A549 (cell line): ENCODE results near the gene TMEM19. TPM values are rescaled to one million over a fixed set of nuclear protein-coding genes. Genes with fewer than 3 reads are reported as not detected.

Experiments
- ATAC-seq, 2 experiments: fragments of 200-7000 bp in 1 of 2; fragments of >200 bp in 1 of 2; cut with Nextera tagmentation in 1 of 2; cut with Tn5 transposase in 1 of 2; 3 replicates each; pipeline versions ENCODE4 v1.8.0 to v1.9.1; 2018 to 2020; ENCODE audit warnings: mild to moderate bottlenecking in 1 of 2, moderate library complexity in 1 of 2
- CTCF ChIA-PET: fragments of 300-600 bp; sonication (Branson Sonifier 250); formaldehyde crosslinking; extraction: SDS; loops from one replicate; lab custom pipeline; 2021; ENCODE audit warnings: antibody characterized with exemption, inconsistent platforms; lab: Yijun Ruan, JAX
- POLR2A ChIA-PET: fragments of 350-600 bp; formaldehyde crosslinking; extraction: SDS; loops from one replicate; lab custom pipeline; 2021; ENCODE audit warnings: antibody characterized with exemption, inconsistent platforms; lab: Yijun Ruan, JAX
- DNase-seq, 2 experiments: peaks; one replicate each; pipeline versions ENCODE4 v3.0.0 to v3.0.0-alpha.2; 2011 to 2016; ENCODE audit warnings: low read depth in 1 of 2, low spot score in 1 of 2
- FAIRE-seq: peaks from 2 replicates; lab custom pipeline; 2011; peaks lifted over from hg19 to GRCh38; lab: Jason Lieb, UNC
- H3K27ac ChIP-seq, 2 experiments: fragments of >200 bp; sonication (Bioruptor Twin); formaldehyde crosslinking; 3 replicates each; pipeline ENCODE4 v1.5.1; 2016 to 2017
- H3K4me1 ChIP-seq: fragments of >200 bp; sonication (Bioruptor Twin); formaldehyde crosslinking; 3 replicates; pipeline ENCODE4 v1.6.1; 2016
- H3K4me2 ChIP-seq: fragments of >200 bp; sonication (Bioruptor Twin); formaldehyde crosslinking; 3 replicates; pipeline ENCODE4 v1.6.1; 2016
- H3K4me3 ChIP-seq: fragments of >200 bp; sonication (Bioruptor Twin); formaldehyde crosslinking; 3 replicates; pipeline ENCODE4 v1.5.1; 2016
- H3K9me3 ChIP-seq: fragments of >200 bp; sonication (Bioruptor Twin); formaldehyde crosslinking; 3 replicates; pipeline ENCODE4 v1.6.1; 2016
- BHLHE40 ChIP-seq: IDR thresholded peaks from 2 replicates; pipeline ENCODE4 v1.6.1; 2012; ENCODE audit warnings: low read depth, low read length, inconsistent platforms
- CHD4 ChIP-seq: fragments of 200-600 bp; sonication (generic); IDR thresholded peaks from 2 replicates; pipeline ENCODE4 v1.6.1; 2016; ENCODE audit warnings: antibody characterized with exemption, mild to moderate bottlenecking, borderline replicate concordance
- EHMT2 ChIP-seq: fragments of 200-600 bp; sonication (generic); IDR thresholded peaks from 2 replicates; pipeline ENCODE4 v1.6.1; 2016; ENCODE audit warnings: antibody characterized with exemption, low read depth, mild to moderate bottlenecking, moderate library complexity
- ESRRA ChIP-seq: fragments of 150-350 bp; IDR thresholded peaks from 2 replicates; pipeline ENCODE4 v1.6.1; 2014; ENCODE audit warnings: mild to moderate bottlenecking, low read length, borderline replicate concordance
- FOSL2 ChIP-seq, 2 experiments: fragments of 450-650 bp in 1 of 2; fragments of >200 bp in 1 of 2; sonication (Bioruptor Twin) in 1 of 2; formaldehyde crosslinking; IDR thresholded peaks; 2 replicates each; pipeline versions ENCODE4 v1.5.0 to v1.6.1; 2016 to 2020; ENCODE audit warnings: mild to moderate bottlenecking in 1 of 2, moderate library complexity in 1 of 2
- GATA3 ChIP-seq: IDR thresholded peaks from 2 replicates; pipeline ENCODE4 v1.6.1; 2012; ENCODE audit warnings: borderline replicate concordance
- HDAC2 ChIP-seq: fragments of 200-600 bp; sonication (generic); IDR thresholded peaks from 2 replicates; pipeline ENCODE4 v1.6.1; 2016
- HEYL ChIP-seq: fragments of 250-450 bp; sonication (Bioruptor Pico); IDR thresholded peaks from 2 replicates; pipeline ENCODE4 v1.8.0; 2021; ENCODE audit warnings: mild to moderate bottlenecking, moderate library complexity
- HOXB13 ChIP-seq: fragments of 250-450 bp; sonication (Bioruptor Pico); IDR thresholded peaks from 2 replicates; pipeline ENCODE4 v1.5.0; 2020; ENCODE audit warnings: low read depth, mild to moderate bottlenecking, moderate library complexity
- HOXB5 ChIP-seq: fragments of 250-450 bp; sonication (Bioruptor Pico); IDR thresholded peaks from 2 replicates; pipeline ENCODE4 v1.5.0; 2020; ENCODE audit warnings: mild to moderate bottlenecking, moderate library complexity
- JUNB ChIP-seq: fragments of >200 bp; sonication (Bioruptor Twin); formaldehyde crosslinking; IDR thresholded peaks from 2 replicates; pipeline ENCODE4 v1.6.1; 2016
- KDM1A ChIP-seq: fragments of 200-600 bp; sonication (generic); IDR thresholded peaks from 2 replicates; pipeline ENCODE4 v1.6.1; 2016; ENCODE audit warnings: low read depth, mild to moderate bottlenecking
- MAFK ChIP-seq: fragments of 450-650 bp; IDR thresholded peaks from 2 replicates; pipeline ENCODE4 v1.6.1; 2014; ENCODE audit not compliant: partially characterized antibody
- NFE2L2 ChIP-seq: fragments of 150-350 bp; conservative IDR thresholded peaks from 2 replicates; pipeline ENCODE4 v1.6.1; 2014; ENCODE audit warnings: low read length
- RNF2 ChIP-seq: fragments of 200-600 bp; sonication (generic); IDR thresholded peaks from 2 replicates; pipeline ENCODE4 v1.6.1; 2016; ENCODE audit warnings: low read depth, mild to moderate bottlenecking, antibody characterized with exemption, moderate library complexity, borderline replicate concordance
- SMC3 ChIP-seq: fragments of >200 bp; sonication (Bioruptor Twin); formaldehyde crosslinking; IDR thresholded peaks from 3 replicates; pipeline ENCODE4 v1.6.1; 2018; ENCODE audit warnings: inconsistent platforms
- TP53 ChIP-seq: fragments of 250-450 bp; sonication (Bioruptor Pico); IDR thresholded peaks from 2 replicates; pipeline ENCODE4 v1.5.0; 2021; ENCODE audit warnings: mild to moderate bottlenecking, moderate library complexity
- ZC3H11A ChIP-seq: fragments of 450-650 bp; IDR thresholded peaks from 2 replicates; pipeline ENCODE4 v1.6.1; 2014; ENCODE audit warnings: antibody characterized with exemption, mild to moderate bottlenecking
- WGBS: methylation state at CpG from one replicate; pipeline ENCODE4 v1.1.6; 2017; ENCODE audit errors: missing lambda C conversion rate; 5-methylcytosine and 5-hydroxymethylcytosine counted together
- polyA plus RNA-seq, 4 experiments: library from polyadenylated mRNA; depleted of rRNA in 3 of 4; stranded (reverse); fragments of >200 nt; fragmentation: RNase III in 1 of 4; extraction: RNeasy Plus Mini Kit Qiagen cat#74134 plus additional on column Dnase treatment in 1 of 4; gene quantifications; 2 replicates in 3 of 4; 3 replicates in 1 of 4; pipeline ENCODE4 v1.2.3, GENCODE V29; 2011 to 2017
- small RNA-seq, 6 experiments: library from RNA; depleted of rRNA; stranded (forward); fragments of <200 nt; gene quantifications; one replicate each; pipeline ENCODE3, GENCODE V24; 2012
- TF ChIP-seq, protein P1 (sequence below): fragments of 200-600 bp; sonication (generic); IDR thresholded peaks from 2 replicates; pipeline ENCODE4 v1.6.1; 2016; ENCODE audit warnings: antibody characterized with exemption, mild to moderate bottlenecking, moderate library complexity
- TF ChIP-seq, protein P2 (sequence below): fragments of 250-450 bp; sonication (Bioruptor Pico); IDR thresholded peaks from 2 replicates; pipeline ENCODE4 v1.5.0; 2020; ENCODE audit warnings: low read depth, mild to moderate bottlenecking, moderate library complexity
- TF ChIP-seq, protein P3 (sequence below): fragments of >200 bp; sonication (Bioruptor Twin); formaldehyde crosslinking; IDR thresholded peaks from 3 replicates; pipeline ENCODE4 v1.6.1; 2016
- TF ChIP-seq, protein P4 (sequence below): fragments of >200 bp; sonication (Bioruptor Twin); formaldehyde crosslinking; IDR thresholded peaks from 2 replicates; pipeline ENCODE4 v1.6.1; 2016

Gene TMEM19
- polyA plus RNA-seq, 2 of the 4 experiments (the other 2 are of a cell fraction): 43.2 to 78.8 TPM

- no peak overlapping the region for H3K27ac ChIP-seq
- WGBS: 81% methylated on average over 1 of the region's 1 CpG
- H3K4me3 ChIP-seq: no peak overlapping the region
- ChIA-PET POLR2A (interaction anchor here (1.2 kb wide), 1 partner anchor 85 kb away, joined by 3 read pairs; the partner anchor contains the start of gene THAP2), CTCF (interaction anchor here (1.0 to 8.7 kb wide), 6 partner anchors 46 to 532 kb away, joined by 3 to 93 read pairs (median 4); partner anchors contain the start of gene TMEM19)
- FAIRE-seq (no peak), ATAC-seq (no peak), DNase-seq (no peak)
- 0 out of 3 replicates have a peak, but pooled peaks cover 3% of the 10 kb centered on the region for H3K4me1 ChIP-seq
- TF ChIP-seq GATA3 (no peak), BHLHE40 (no peak), KDM1A (no peak), MAFK (no peak), EHMT2 (no peak), HOXB5 (CRISPR knock-in tag) (no peak)
- TF ChIP-seq, protein P1, sequence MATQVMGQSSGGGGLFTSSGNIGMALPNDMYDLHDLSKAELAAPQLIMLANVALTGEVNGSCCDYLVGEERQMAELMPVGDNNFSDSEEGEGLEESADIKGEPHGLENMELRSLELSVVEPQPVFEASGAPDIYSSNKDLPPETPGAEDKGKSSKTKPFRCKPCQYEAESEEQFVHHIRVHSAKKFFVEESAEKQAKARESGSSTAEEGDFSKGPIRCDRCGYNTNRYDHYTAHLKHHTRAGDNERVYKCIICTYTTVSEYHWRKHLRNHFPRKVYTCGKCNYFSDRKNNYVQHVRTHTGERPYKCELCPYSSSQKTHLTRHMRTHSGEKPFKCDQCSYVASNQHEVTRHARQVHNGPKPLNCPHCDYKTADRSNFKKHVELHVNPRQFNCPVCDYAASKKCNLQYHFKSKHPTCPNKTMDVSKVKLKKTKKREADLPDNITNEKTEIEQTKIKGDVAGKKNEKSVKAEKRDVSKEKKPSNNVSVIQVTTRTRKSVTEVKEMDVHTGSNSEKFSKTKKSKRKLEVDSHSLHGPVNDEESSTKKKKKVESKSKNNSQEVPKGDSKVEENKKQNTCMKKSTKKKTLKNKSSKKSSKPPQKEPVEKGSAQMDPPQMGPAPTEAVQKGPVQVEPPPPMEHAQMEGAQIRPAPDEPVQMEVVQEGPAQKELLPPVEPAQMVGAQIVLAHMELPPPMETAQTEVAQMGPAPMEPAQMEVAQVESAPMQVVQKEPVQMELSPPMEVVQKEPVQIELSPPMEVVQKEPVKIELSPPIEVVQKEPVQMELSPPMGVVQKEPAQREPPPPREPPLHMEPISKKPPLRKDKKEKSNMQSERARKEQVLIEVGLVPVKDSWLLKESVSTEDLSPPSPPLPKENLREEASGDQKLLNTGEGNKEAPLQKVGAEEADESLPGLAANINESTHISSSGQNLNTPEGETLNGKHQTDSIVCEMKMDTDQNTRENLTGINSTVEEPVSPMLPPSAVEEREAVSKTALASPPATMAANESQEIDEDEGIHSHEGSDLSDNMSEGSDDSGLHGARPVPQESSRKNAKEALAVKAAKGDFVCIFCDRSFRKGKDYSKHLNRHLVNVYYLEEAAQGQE: no peak
- H3K9me3 ChIP-seq: no peaks in the 10 kb centered on the region
- no peak overlapping the region for H3K4me2 ChIP-seq
Observed at GRCh38 chr12:71749666-71750065, 63.8 kb downstream of the TMEM19 start.

DNA sequence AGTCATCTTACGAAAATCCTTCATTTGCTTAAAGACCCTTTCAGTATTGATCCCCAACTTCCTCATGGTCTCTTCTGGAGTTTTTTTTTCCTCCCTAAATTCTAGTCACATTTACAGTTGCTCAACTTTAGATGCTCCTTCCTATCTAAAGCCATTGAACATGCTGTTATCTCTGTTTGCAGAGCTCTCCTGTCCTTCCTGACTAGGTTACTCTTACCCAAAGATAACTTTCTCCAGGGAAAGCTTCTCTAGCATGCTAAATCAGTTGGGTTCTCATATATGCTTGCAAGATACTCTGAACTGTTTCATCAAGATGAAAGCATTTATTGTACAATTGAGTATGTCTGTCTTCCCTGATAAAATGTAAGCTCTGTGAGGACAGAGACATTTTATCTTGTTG, 67.0 kb downstream of the TMEM19 start:
- peaks cover 9% of the 10 kb centered on the region; the same call in 1 of the 3 replicates for H3K4me1 ChIP-seq
- no peak overlapping the region for H3K4me3 ChIP-seq
- H3K4me2 ChIP-seq: no peak overlapping the region
- H3K27ac ChIP-seq: no peak overlapping the region
- POLR2A ChIA-PET: no interaction called here
- DNase-seq (no peak), ATAC-seq (no peak), FAIRE-seq (no peak)
- no peaks in the 10 kb centered on the region for H3K9me3 ChIP-seq
- 70% methylated on average over 1 of the region's 1 CpG for WGBS
- CTCF ChIA-PET: interaction anchor here (1.0 to 8.3 kb wide), 4 partner anchors 28 to 338 kb away, joined by 3 to 80 read pairs (median 6); no protein-coding TSS in a partner anchor
- TF ChIP-seq ZC3H11A (no peak), HOXB13 (CRISPR knock-in tag) (no peak), EHMT2 (no peak), TP53 (CRISPR knock-in tag) (no peak), CHD4 (no peak), FOSL2 (IDR thresholded peaks at IDR 0.05) (no peak), FOSL2 (CRISPR knock-in tag; IDR thresholded peaks at IDR 0.05) (no peak), RNF2 (no peak), JUNB (no peak), HDAC2 (no peak), NFE2L2 (no peak), SMC3 (no peak), ESRRA (no peak), HEYL (CRISPR knock-in tag) (no peak), MAFK (no peak)
- TF ChIP-seq, protein P2, sequence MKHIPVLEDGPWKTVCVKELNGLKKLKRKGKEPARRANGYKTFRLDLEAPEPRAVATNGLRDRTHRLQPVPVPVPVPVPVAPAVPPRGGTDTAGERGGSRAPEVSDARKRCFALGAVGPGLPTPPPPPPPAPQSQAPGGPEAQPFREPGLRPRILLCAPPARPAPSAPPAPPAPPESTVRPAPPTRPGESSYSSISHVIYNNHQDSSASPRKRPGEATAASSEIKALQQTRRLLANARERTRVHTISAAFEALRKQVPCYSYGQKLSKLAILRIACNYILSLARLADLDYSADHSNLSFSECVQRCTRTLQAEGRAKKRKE (CRISPR knock-in tag): no peak
- TF ChIP-seq, protein P3, sequence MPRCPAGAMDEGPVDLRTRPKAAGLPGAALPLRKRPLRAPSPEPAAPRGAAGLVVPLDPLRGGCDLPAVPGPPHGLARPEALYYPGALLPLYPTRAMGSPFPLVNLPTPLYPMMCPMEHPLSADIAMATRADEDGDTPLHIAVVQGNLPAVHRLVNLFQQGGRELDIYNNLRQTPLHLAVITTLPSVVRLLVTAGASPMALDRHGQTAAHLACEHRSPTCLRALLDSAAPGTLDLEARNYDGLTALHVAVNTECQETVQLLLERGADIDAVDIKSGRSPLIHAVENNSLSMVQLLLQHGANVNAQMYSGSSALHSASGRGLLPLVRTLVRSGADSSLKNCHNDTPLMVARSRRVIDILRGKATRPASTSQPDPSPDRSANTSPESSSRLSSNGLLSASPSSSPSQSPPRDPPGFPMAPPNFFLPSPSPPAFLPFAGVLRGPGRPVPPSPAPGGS: no peak
- TF ChIP-seq, protein P4, sequence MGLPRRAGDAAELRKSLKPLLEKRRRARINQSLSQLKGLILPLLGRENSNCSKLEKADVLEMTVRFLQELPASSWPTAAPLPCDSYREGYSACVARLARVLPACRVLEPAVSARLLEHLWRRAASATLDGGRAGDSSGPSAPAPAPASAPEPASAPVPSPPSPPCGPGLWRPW: no peak

Small RNA genes lying within 50 kb of the gene (small RNA-seq; reads per million reads assigned to genes)
- gene RF00560: 0 reads per million in 6 experiments

Other genes with a start within 250 kb of the TMEM19 start
- gene LGR5, start 246.3 kb upstream of the TMEM19 start, polyA plus RNA-seq (2011; rRNA removed): not detected in 2 replicates
- not detected in 3 replicates for gene LGR5, start 246.3 kb upstream of the TMEM19 start, polyA plus RNA-seq (2017; fragmentation: RNase III; extraction: RNeasy Plus Mini Kit Qiagen cat#74134 plus additional on column Dnase treatment)
- gene ZFC3H1, start 22.2 kb upstream of the TMEM19 start, polyA plus RNA-seq (2011; rRNA removed): 45.2 and 58.3 TPM in 2 replicates
- gene ZFC3H1, start 22.2 kb upstream of the TMEM19 start, polyA plus RNA-seq (2017; fragmentation: RNase III; extraction: RNeasy Plus Mini Kit Qiagen cat#74134 plus additional on column Dnase treatment): 15.2 to 18.9 TPM (median 17.3 TPM) in 3 replicates
- gene THAP2, start 21.8 kb upstream of the TMEM19 start, polyA plus RNA-seq (2011; rRNA removed): 8.5 and 8.7 TPM in 2 replicates
- 2.8 to 3.6 TPM (median 3.4 TPM) in 3 replicates for gene THAP2, start 21.8 kb upstream of the TMEM19 start, polyA plus RNA-seq (2017; fragmentation: RNase III; extraction: RNeasy Plus Mini Kit Qiagen cat#74134 plus additional on column Dnase treatment)
- gene RAB21, start 68.8 kb downstream of the TMEM19 start, polyA plus RNA-seq (2011; rRNA removed): 23.8 and 33.3 TPM in 2 replicates
- gene RAB21, start 68.8 kb downstream of the TMEM19 start, polyA plus RNA-seq (2017; fragmentation: RNase III; extraction: RNeasy Plus Mini Kit Qiagen cat#74134 plus additional on column Dnase treatment): 30.5 to 33.1 TPM (median 32.4 TPM) in 3 replicates
- 37.8 and 52.2 TPM in 2 replicates for gene TBC1D15, start 153.7 kb downstream of the TMEM19 start, polyA plus RNA-seq (2011; rRNA removed)
- 34.8 to 42.2 TPM (median 41.9 TPM) in 3 replicates for gene TBC1D15, start 153.7 kb downstream of the TMEM19 start, polyA plus RNA-seq (2017; fragmentation: RNase III; extraction: RNeasy Plus Mini Kit Qiagen cat#74134 plus additional on column Dnase treatment)